ENCODE measurements around the gene ZNF273. TPM values are rescaled to one million over a fixed set of nuclear protein-coding genes. Genes with fewer than 3 reads are reported as not detected.
"Not testable (repeated sequence)": the region's sequence is repeated elsewhere in the genome, so short reads cannot be mapped to it uniquely, and the experiment has no call there.

Gene ZNF273
- polyA plus RNA-seq, 1 donor, result 6.9 TPM

GRCh38 chr7:64890273-64890672, 12.8 kb upstream of the ZNF273 start:
- DNase-seq, result not testable (repeated sequence)

GRCh38 chr7:64890761-64891362, 12.2 kb upstream of the ZNF273 start:
- Histone ChIP-seq H3K27me3 (ENCODE audit: control insufficient read depth, insufficient read depth, low read length) (peaks cover 59% of the 10 kb centered on the region), H3K4me3 (ENCODE audit: low read length) (no peak overlapping the region), H3K36me3 (ENCODE audit: control insufficient read depth, insufficient read depth, low read length) (no peaks in the 10 kb centered on the region), H3K4me1 (ENCODE audit: control insufficient read depth, insufficient read depth, low read length) (no peaks in the 10 kb centered on the region), H3K9me3 (ENCODE audit: control insufficient read depth, low read depth, low read length) (no peaks in the 10 kb centered on the region), H3K27ac (ENCODE audit: low read length) (no peak overlapping the region)
- no CpG with 5 or more reads among the region's 2 CpGs for WGBS (ENCODE audit: insufficient coverage, low lambda C conversion rate)
- no peak for DNase-seq

More at GRCh38 chr7:64890273-64890672, 12.8 kb upstream of the ZNF273 start:
- not testable (repeated sequence) for H3K36me3 ChIP-seq (ENCODE audit: control insufficient read depth, insufficient read depth, low read length); H3K4me1 ChIP-seq (ENCODE audit: control insufficient read depth, insufficient read depth, low read length); H3K27ac ChIP-seq (ENCODE audit: low read length); H3K9me3 ChIP-seq (ENCODE audit: control insufficient read depth, low read depth, low read length); H3K4me3 ChIP-seq (ENCODE audit: low read length)
- H3K27me3 ChIP-seq (ENCODE audit: control insufficient read depth, insufficient read depth, low read length), result peaks cover 65% of the 10 kb centered on the region
- no CpG with 5 or more reads among the region's 3 CpGs for WGBS (ENCODE audit: insufficient coverage, low lambda C conversion rate)

GRCh38 chr7:64891363-64892081, 11.6 kb upstream of the ZNF273 start:
- not testable (repeated sequence) for H3K9me3 ChIP-seq (ENCODE audit: control insufficient read depth, low read depth, low read length); H3K4me3 ChIP-seq (ENCODE audit: low read length); DNase-seq; H3K27ac ChIP-seq (ENCODE audit: low read length); H3K4me1 ChIP-seq (ENCODE audit: control insufficient read depth, insufficient read depth, low read length); H3K36me3 ChIP-seq (ENCODE audit: control insufficient read depth, insufficient read depth, low read length)
- H3K27me3 ChIP-seq (ENCODE audit: control insufficient read depth, insufficient read depth, low read length), result peaks cover 53% of the 10 kb centered on the region
- WGBS (ENCODE audit: insufficient coverage, low lambda C conversion rate), result 80% methylated on average over 1 of the region's 1 CpG

- no peaks in the 10 kb centered on the region for H3K9me3 ChIP-seq (ENCODE audit: control insufficient read depth, low read depth, low read length)
- H3K4me1 ChIP-seq (ENCODE audit: control insufficient read depth, insufficient read depth, low read length), result no peaks in the 10 kb centered on the region
- DNase-seq, result no peak
- no peaks in the 10 kb centered on the region for H3K36me3 ChIP-seq (ENCODE audit: control insufficient read depth, insufficient read depth, low read length)
- H3K27me3 ChIP-seq (ENCODE audit: control insufficient read depth, insufficient read depth, low read length), result peaks cover 47% of the 10 kb centered on the region
- no peak overlapping the region for H3K4me3 ChIP-seq (ENCODE audit: low read length)
- no peak overlapping the region for H3K27ac ChIP-seq (ENCODE audit: low read length)
Measured at GRCh38 chr7:64892116-64892515, 11.0 kb upstream of the ZNF273 start.

GRCh38 chr7:64892666-64893309, 10.3 kb upstream of the ZNF273 start:
- no peak for DNase-seq
- Histone ChIP-seq H3K4me3 (ENCODE audit: low read length) (no peak overlapping the region), H3K36me3 (ENCODE audit: control insufficient read depth, insufficient read depth, low read length) (no peaks in the 10 kb centered on the region), H3K9me3 (ENCODE audit: control insufficient read depth, low read depth, low read length) (no peaks in the 10 kb centered on the region), H3K27ac (ENCODE audit: low read length) (no peak overlapping the region), H3K4me1 (ENCODE audit: control insufficient read depth, insufficient read depth, low read length) (no peaks in the 10 kb centered on the region), H3K27me3 (ENCODE audit: control insufficient read depth, insufficient read depth, low read length) (peaks cover 41% of the 10 kb centered on the region)
- 83% methylated on average over 1 of the region's 5 CpGs for whole genome bisulfite sequencing (ENCODE audit: insufficient coverage, low lambda C conversion rate)

- H3K4me1 ChIP-seq (ENCODE audit: control insufficient read depth, insufficient read depth, low read length), result no peaks in the 10 kb centered on the region
- no peak overlapping the region for H3K4me3 ChIP-seq (ENCODE audit: low read length)
- WGBS (ENCODE audit: insufficient coverage, low lambda C conversion rate), result 80% methylated on average over 1 of the region's 5 CpGs
- peaks cover 35% of the 10 kb centered on the region for H3K27me3 ChIP-seq (ENCODE audit: control insufficient read depth, insufficient read depth, low read length)
- DNase-seq, result no peak
- H3K27ac ChIP-seq (ENCODE audit: low read length), result no peak overlapping the region
- H3K9me3 ChIP-seq (ENCODE audit: control insufficient read depth, low read depth, low read length), result no peaks in the 10 kb centered on the region
- no peaks in the 10 kb centered on the region for H3K36me3 ChIP-seq (ENCODE audit: control insufficient read depth, insufficient read depth, low read length)
Measured at GRCh38 chr7:64893401-64893800, 9.7 kb upstream of the ZNF273 start.

- not testable (repeated sequence) for H3K4me1 ChIP-seq (ENCODE audit: control insufficient read depth, insufficient read depth, low read length); DNase-seq; H3K27me3 ChIP-seq (ENCODE audit: control insufficient read depth, insufficient read depth, low read length); H3K27ac ChIP-seq (ENCODE audit: low read length); H3K36me3 ChIP-seq (ENCODE audit: control insufficient read depth, insufficient read depth, low read length); H3K9me3 ChIP-seq (ENCODE audit: control insufficient read depth, low read depth, low read length)
- peak overlapping the region; percentile 61 for H3K4me3 ChIP-seq (ENCODE audit: low read length)
- WGBS (ENCODE audit: insufficient coverage, low lambda C conversion rate), result 14% methylated on average over 1 of the region's 11 CpGs
Measured at GRCh38 chr7:64902461-64902805, 640 bp upstream of the ZNF273 start.

- Histone ChIP-seq H3K36me3 (ENCODE audit: control insufficient read depth, insufficient read depth, low read length) (no peaks in the 10 kb centered on the region), H3K27me3 (ENCODE audit: control insufficient read depth, insufficient read depth, low read length) (no peaks in the 10 kb centered on the region), H3K4me1 (ENCODE audit: control insufficient read depth, insufficient read depth, low read length) (no peaks in the 10 kb centered on the region), H3K9me3 (ENCODE audit: control insufficient read depth, low read depth, low read length) (no peaks in the 10 kb centered on the region), H3K27ac (ENCODE audit: low read length) (no peak overlapping the region), H3K4me3 (ENCODE audit: low read length) (no peak overlapping the region)
- no peak for DNase-seq
- no CpG with 5 or more reads among the region's 15 CpGs for WGBS (ENCODE audit: insufficient coverage, low lambda C conversion rate)
Measured at GRCh38 chr7:64904008-64904407, 935 bp downstream of the ZNF273 start.

GRCh38 chr7:64905133-64905532, 2.1 kb downstream of the ZNF273 start:
- Histone ChIP-seq H3K4me1 (ENCODE audit: control insufficient read depth, insufficient read depth, low read length) (no peaks in the 10 kb centered on the region), H3K27ac (ENCODE audit: low read length) (no peak overlapping the region), H3K4me3 (ENCODE audit: low read length) (no peak overlapping the region), H3K36me3 (ENCODE audit: control insufficient read depth, insufficient read depth, low read length) (no peaks in the 10 kb centered on the region), H3K27me3 (ENCODE audit: control insufficient read depth, insufficient read depth, low read length) (no peaks in the 10 kb centered on the region), H3K9me3 (ENCODE audit: control insufficient read depth, low read depth, low read length) (no peaks in the 10 kb centered on the region)
- no peak for DNase-seq
- WGBS (ENCODE audit: insufficient coverage, low lambda C conversion rate), result no CpG with 5 or more reads among the region's 12 CpGs

- Histone ChIP-seq H3K4me3 (ENCODE audit: low read length) (no peak overlapping the region), H3K4me1 (ENCODE audit: control insufficient read depth, insufficient read depth, low read length) (no peaks in the 10 kb centered on the region), H3K9me3 (ENCODE audit: control insufficient read depth, low read depth, low read length) (no peaks in the 10 kb centered on the region), H3K27me3 (ENCODE audit: control insufficient read depth, insufficient read depth, low read length) (no peaks in the 10 kb centered on the region), H3K36me3 (ENCODE audit: control insufficient read depth, insufficient read depth, low read length) (no peaks in the 10 kb centered on the region), H3K27ac (ENCODE audit: low read length) (no peak overlapping the region)
- no CpG with 5 or more reads among the region's 4 CpGs for WGBS (ENCODE audit: insufficient coverage, low lambda C conversion rate)
- no peak for DNase-seq
Measured at GRCh38 chr7:64905547-64905946, 2.5 kb downstream of the ZNF273 start.

Data from large intestine (tissue), 3 donors.